ENCODE data around the gene ISLR2.
"Not testable (repeated sequence)": the region's sequence is repeated elsewhere in the genome, so short reads cannot be mapped to it uniquely, and the experiment has no call there.

GRCh38 chr15:74099963-74100733, 30.2 kb upstream of the ISLR2 start:
- peak; percentile 58 for TF ChIP-seq TAF1 (IDR thresholded peaks at IDR 0.05; ENCODE audit: low read depth)
- not testable (repeated sequence) for TF ChIP-seq REST (IDR thresholded peaks at IDR 0.05; ENCODE audit: low read depth); TEAD4 (IDR thresholded peaks at IDR 0.05); RAD21 (IDR thresholded peaks at IDR 0.05; ENCODE audit: low read depth)
- TF ChIP-seq YY1 (IDR thresholded peaks at IDR 0.05; ENCODE audit: low read depth) = 0 out of 2 replicates have a peak, but pooled peaks have one; percentile 26
- peak; percentile 91 for TF ChIP-seq MAX (IDR thresholded peaks at IDR 0.05)
- TF ChIP-seq EP300 (IDR thresholded peaks at IDR 0.05; ENCODE audit: borderline replicate concordance) = 0 out of 2 replicates have a peak, but pooled peaks have one; percentile 17
